Smooth muscle cell (in vitro differentiated cells): ENCODE data around the gene HACL1. TPM values are rescaled to one million over a fixed set of nuclear protein-coding genes. Genes with fewer than 3 reads are reported as not detected.

Source experiments
- DNase-seq: peaks from one replicate; lab custom pipeline; 2025; ENCODE audit not compliant: unreplicated experiment; lab: John Stamatoyannopoulos, UW
- H2AFZ ChIP-seq: fragments of 200-600 bp; sonication (generic); 2 replicates; pipeline ENCODE4 v1.6.0; 2016; ENCODE audit warnings: antibody characterized with exemption, low read depth, mild to moderate bottlenecking
- H3F3A ChIP-seq: fragments of 200-600 bp; sonication (generic); 2 replicates; pipeline ENCODE4 v1.6.0; 2017; ENCODE audit warnings: antibody characterized with exemption, low read depth
- H3K27ac ChIP-seq: fragments of 200-600 bp; sonication (generic); 2 replicates; pipeline ENCODE4 v1.5.1; 2016; ENCODE audit warnings: low read depth, mild to moderate bottlenecking
- H3K27me3 ChIP-seq: fragments of 200-600 bp; sonication (generic); 2 replicates; pipeline ENCODE4 v1.6.1; 2016; ENCODE audit warnings: low read depth, mild to moderate bottlenecking
- H3K36me3 ChIP-seq: fragments of 200-600 bp; sonication (generic); 2 replicates; pipeline ENCODE4 v1.5.1; 2016; ENCODE audit warnings: low read depth
- H3K4me1 ChIP-seq: fragments of 200-600 bp; sonication (generic); 2 replicates; pipeline ENCODE4 v1.5.1; 2016; ENCODE audit warnings: low read depth
- H3K4me2 ChIP-seq: fragments of 200-600 bp; sonication (generic); 2 replicates; pipeline ENCODE4 v1.6.0; 2016; ENCODE audit warnings: mild to moderate bottlenecking
- H3K4me3 ChIP-seq: fragments of 200-600 bp; sonication (generic); 2 replicates; pipeline ENCODE4 v1.5.1; 2016; ENCODE audit warnings: mild to moderate bottlenecking
- H3K79me2 ChIP-seq: fragments of 200-600 bp; sonication (generic); 2 replicates; pipeline ENCODE4 v1.6.0; 2016; ENCODE audit warnings: low read depth, mild to moderate bottlenecking
- H3K9ac ChIP-seq: fragments of 200-600 bp; sonication (generic); 2 replicates; pipeline ENCODE4 v1.6.0; 2016; ENCODE audit warnings: low read depth
- H3K9me3 ChIP-seq: fragments of 200-600 bp; sonication (generic); replicated peaks from 2 replicates; pipeline ENCODE4 v1.5.1; 2016; ENCODE audit warnings: low read depth
- H4K20me1 ChIP-seq: fragments of 200-600 bp; sonication (generic); 2 replicates; pipeline ENCODE4 v1.6.0; 2016; ENCODE audit warnings: low read depth
- CTCF ChIP-seq: fragments of 200-600 bp; sonication (generic); IDR thresholded peaks from 2 replicates; pipeline ENCODE4 v1.5.1; 2017; ENCODE audit warnings: borderline replicate concordance, mild to moderate bottlenecking, antibody characterized with exemption; ENCODE audit not compliant: insufficient read depth, poor library complexity, severe bottlenecking
- WGBS: methylation state at CpG from one replicate; pipeline ENCODE4 v1.1.7; 2016; ENCODE audit warnings: low lambda C conversion rate; 5-methylcytosine and 5-hydroxymethylcytosine counted together
- polyA plus RNA-seq: library from polyadenylated mRNA; unstranded; fragments of >200 nt; fragmentation: Nextera tagmentation; extraction: Ambion mirVana; gene quantifications from 2 replicates; pipeline ENCODE4 v1.2.1, GENCODE V29; 2016
- total RNA-seq: library from RNA; depleted of rRNA; stranded (reverse); fragments of >200 nt; gene quantifications from 2 replicates; pipeline ENCODE4 v1.2.3, GENCODE V29; 2014

HACL1 gene
- total and polyA plus RNA-seq, 2 experiments from 2014 or later, result 11.8 to 13.0 TPM

- H3K79me2 ChIP-seq, result no peaks in the 10 kb centered on the region
- H3K4me1 ChIP-seq, result no peaks in the 10 kb centered on the region
- no peak for DNase-seq
- no peaks in the 10 kb centered on the region for H3K9me3 ChIP-seq
- no peaks in the 10 kb centered on the region for H3K27me3 ChIP-seq
- no peaks in the 10 kb centered on the region for H3K36me3 ChIP-seq
- H3F3A ChIP-seq, result no peaks in the 10 kb centered on the region
- no peak overlapping the region for H3K27ac ChIP-seq
- no peak for TF ChIP-seq CTCF
- H3K4me3 ChIP-seq, result no peak overlapping the region
- H4K20me1 ChIP-seq, result no peaks in the 10 kb centered on the region
- no peak overlapping the region for H3K4me2 ChIP-seq
- H3K9ac ChIP-seq, result no peak overlapping the region
- H2AFZ ChIP-seq, result no peak overlapping the region
- WGBS, result 86% methylated on average over 4 of the region's 4 CpGs
Measured at GRCh38 chr3:15514663-15515340, 86.6 kb downstream of the HACL1 start.

GRCh38 chr3:15513810-15514662 lies 87.3 kb downstream of the HACL1 start:
- DNase-seq, result no peak
- no peak overlapping the region for H3K27ac ChIP-seq
- no peaks in the 10 kb centered on the region for H3K9me3 ChIP-seq
- H3K9ac ChIP-seq, result no peak overlapping the region
- no peaks in the 10 kb centered on the region for H3K36me3 ChIP-seq
- no peak overlapping the region for H3K4me3 ChIP-seq
- H3K4me1 ChIP-seq, result no peaks in the 10 kb centered on the region
- H2AFZ ChIP-seq, result no peak overlapping the region
- no peaks in the 10 kb centered on the region for H3K27me3 ChIP-seq
- H4K20me1 ChIP-seq, result no peaks in the 10 kb centered on the region
- H3K4me2 ChIP-seq, result no peak overlapping the region
- no peaks in the 10 kb centered on the region for H3K79me2 ChIP-seq
- 83% methylated on average over 5 of the region's 5 CpGs for WGBS
- H3F3A ChIP-seq, result no peaks in the 10 kb centered on the region
- no peak for TF ChIP-seq CTCF

GRCh38 chr3:15513116-15513515 lies 88.3 kb downstream of the HACL1 start:
- Histone ChIP-seq H3F3A (no peaks in the 10 kb centered on the region), H3K4me2 (no peak overlapping the region), H4K20me1 (no peaks in the 10 kb centered on the region), H3K4me1 (no peaks in the 10 kb centered on the region), H3K36me3 (no peaks in the 10 kb centered on the region), H2AFZ (no peak overlapping the region), H3K9me3 (no peaks in the 10 kb centered on the region), H3K79me2 (no peaks in the 10 kb centered on the region), H3K4me3 (no peak overlapping the region), H3K27me3 (no peaks in the 10 kb centered on the region), H3K9ac (no peak overlapping the region), H3K27ac (no peak overlapping the region)
- TF ChIP-seq CTCF, result no peak
- 94% methylated on average over 7 of the region's 7 CpGs for WGBS
- DNase-seq, result no peak
